ENCODE results near the gene RTN4IP1.

RTN4IP1 gene

GRCh38 chr6:106648651-106649308, 19.5 kb upstream of the RTN4IP1 start:
- Histone ChIP-seq H3K27me3 (ENCODE audit: insufficient read depth, low read depth, severe bottlenecking) (no peaks in the 10 kb centered on the region), H3K27ac (no peak overlapping the region), H3K9me3 (ENCODE audit: severe bottlenecking) (no peaks in the 10 kb centered on the region), H3K4me3 (ENCODE audit: low read depth, low read length) (no peak overlapping the region), H3K36me3 (peaks cover 48% of the 10 kb centered on the region)
- DNase-seq: no peak
- TF ChIP-seq CTCF (IDR thresholded peaks at IDR 0.05; ENCODE audit: low read depth, low read length): no peak

GRCh38 chr6:106643061-106643460, 13.8 kb upstream of the RTN4IP1 start:
- Histone ChIP-seq H3K9me3 (ENCODE audit: severe bottlenecking) (no peaks in the 10 kb centered on the region), H3K36me3 (peaks cover 50% of the 10 kb centered on the region), H3K27me3 (ENCODE audit: insufficient read depth, low read depth, severe bottlenecking) (no peaks in the 10 kb centered on the region), H3K4me3 (ENCODE audit: low read depth, low read length) (no peak overlapping the region), H3K27ac (no peak overlapping the region)
- no peak for TF ChIP-seq CTCF (IDR thresholded peaks at IDR 0.05; ENCODE audit: low read depth, low read length)
- DNase-seq: no peak

GRCh38 chr6:106642476-106642875, 13.2 kb upstream of the RTN4IP1 start:
- DNase-seq: no peak
- H3K9me3 ChIP-seq (ENCODE audit: severe bottlenecking): no peaks in the 10 kb centered on the region
- no peaks in the 10 kb centered on the region for H3K27me3 ChIP-seq (ENCODE audit: insufficient read depth, low read depth, severe bottlenecking)
- H3K4me3 ChIP-seq (ENCODE audit: low read depth, low read length): no peak overlapping the region
- no peak overlapping the region for H3K27ac ChIP-seq
- TF ChIP-seq CTCF (IDR thresholded peaks at IDR 0.05; ENCODE audit: low read depth, low read length): no peak
- H3K36me3 ChIP-seq: peaks cover 50% of the 10 kb centered on the region

- H3K27ac ChIP-seq: no peak overlapping the region
- DNase-seq: no peak
- H3K36me3 ChIP-seq: peaks cover 38% of the 10 kb centered on the region
- no peak overlapping the region for H3K4me3 ChIP-seq (ENCODE audit: low read depth, low read length)
- H3K27me3 ChIP-seq (ENCODE audit: insufficient read depth, low read depth, severe bottlenecking): no peaks in the 10 kb centered on the region
- TF ChIP-seq CTCF (IDR thresholded peaks at IDR 0.05; ENCODE audit: low read depth, low read length): no peak
- H3K9me3 ChIP-seq (ENCODE audit: severe bottlenecking): no peaks in the 10 kb centered on the region
Measured at GRCh38 chr6:106639812-106640211, 10.5 kb upstream of the RTN4IP1 start.

GRCh38 chr6:106637717-106638341, 8.5 kb upstream of the RTN4IP1 start:
- Histone ChIP-seq H3K27me3 (ENCODE audit: insufficient read depth, low read depth, severe bottlenecking) (no peaks in the 10 kb centered on the region), H3K9me3 (ENCODE audit: severe bottlenecking) (no peaks in the 10 kb centered on the region), H3K27ac (no peak overlapping the region), H3K36me3 (peaks cover 22% of the 10 kb centered on the region), H3K4me3 (ENCODE audit: low read depth, low read length) (no peak overlapping the region)
- no peak for TF ChIP-seq CTCF (IDR thresholded peaks at IDR 0.05; ENCODE audit: low read depth, low read length)
- DNase-seq: no peak
